Sciatic nerve (tissue), 2 donors: ENCODE results near the gene SMPX. TPM values are rescaled to one million over a fixed set of nuclear protein-coding genes. Genes with fewer than 3 reads are reported as not detected.
"Not testable (repeated sequence)": the region's sequence is repeated elsewhere in the genome, so short reads cannot be mapped to it uniquely, and the experiment has no call there.

ENCODE experiments used
- ATAC-seq: fragments of 200-7000 bp; cut with Tn5 transposase; one replicate; pipeline ENCODE4 v1.9.1; 2020; ENCODE audit warnings: mild to moderate bottlenecking, moderate library complexity
- DNase-seq: peaks from one replicate; pipeline ENCODE4 v3.0.0-alpha.2; 2020; ENCODE audit warnings: low spot score
- intact Hi-C: fragments of 100-400 bp; cut with DNase I; formaldehyde crosslinking; loops from one replicate; pipeline ENCODE4 v1.14.2; 2022
- total RNA-seq: library from RNA; stranded (reverse); fragmentation: NEBNext Ultra II Directional; extraction: Animal tissue kit (Norgen Biotek cat#: 25700); gene quantifications from one replicate; pipeline ENCODE4 v1.2.1, GENCODE V29; 2021
- donor health status: DM: no; HTN: no; CAD: no.
- donor health status: DM: no; HTN: no; CAD: no.

Gene SMPX
- total RNA-seq, result not detected

DNA sequence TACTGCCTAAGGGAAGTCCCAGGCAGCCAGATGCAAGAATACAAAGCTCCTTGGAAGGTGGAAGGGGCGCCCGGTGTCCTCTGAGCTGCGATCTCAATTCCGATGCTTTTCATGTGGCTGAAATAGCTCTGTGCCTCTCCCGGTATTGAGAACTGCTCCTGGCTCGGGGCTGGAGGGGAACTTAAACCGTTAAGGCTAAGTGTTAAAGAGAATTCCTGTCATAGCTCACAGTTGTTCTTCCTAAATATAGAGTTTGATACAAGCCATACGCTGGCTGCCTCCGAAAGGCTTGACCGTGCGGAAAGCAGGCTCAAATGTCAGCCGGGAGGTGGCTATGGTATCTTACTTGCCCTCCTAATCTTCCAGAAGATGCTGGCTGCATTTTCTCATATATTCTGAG is at the start of gene SMPX:
TSS of gene SMPX (minus strand) at position 157 of the 400 bp plus-strand sequence. CDS start 3,826 bp downstream, outside the sequence.
- DNase-seq, result no peak
- intact Hi-C loops, result no loop called here
- no peak for ATAC-seq

DNA sequence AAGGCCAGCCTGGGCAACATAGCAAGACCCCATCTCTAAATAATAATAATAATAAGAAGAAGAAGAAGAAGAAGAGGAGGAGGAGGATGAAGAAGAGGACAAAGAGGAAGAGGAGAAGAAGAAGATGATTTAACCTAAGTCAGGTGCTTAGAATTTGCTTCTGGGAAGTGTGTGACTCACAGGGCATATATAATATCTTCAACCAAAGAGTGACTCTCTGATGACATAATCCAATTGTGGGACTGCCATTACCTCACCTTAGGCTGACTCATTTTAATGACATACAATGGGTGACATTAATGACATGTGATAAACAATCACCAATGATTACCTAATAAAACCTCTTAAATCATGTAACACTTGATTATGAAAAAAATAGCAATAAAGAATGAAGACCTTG is 48.8 kb upstream of the SMPX start:
- no peak for DNase-seq
- no peak for ATAC-seq
- intact Hi-C loops, result no loop called here

- DNase-seq (no peak), ATAC-seq (no peak)
- intact Hi-C loops, result no loop called here
Measured at GRCh38 chrX:21802839-21803238, 44.9 kb upstream of the SMPX start.

GRCh38 chrX:21802054-21802670 is 44.2 kb upstream of the SMPX start:
- DNase-seq, result no peak
- intact Hi-C loops, result no loop called here
- ATAC-seq, result no peak

GRCh38 chrX:21800344-21800770 is 42.4 kb upstream of the SMPX start:
- no peak for ATAC-seq
- intact Hi-C loops, result no loop called here
- no peak for DNase-seq

- ATAC-seq (no peak), DNase-seq (no peak)
- intact Hi-C loops, result no loop called here
Measured at GRCh38 chrX:21799767-21800166, 41.9 kb upstream of the SMPX start.

DNA sequence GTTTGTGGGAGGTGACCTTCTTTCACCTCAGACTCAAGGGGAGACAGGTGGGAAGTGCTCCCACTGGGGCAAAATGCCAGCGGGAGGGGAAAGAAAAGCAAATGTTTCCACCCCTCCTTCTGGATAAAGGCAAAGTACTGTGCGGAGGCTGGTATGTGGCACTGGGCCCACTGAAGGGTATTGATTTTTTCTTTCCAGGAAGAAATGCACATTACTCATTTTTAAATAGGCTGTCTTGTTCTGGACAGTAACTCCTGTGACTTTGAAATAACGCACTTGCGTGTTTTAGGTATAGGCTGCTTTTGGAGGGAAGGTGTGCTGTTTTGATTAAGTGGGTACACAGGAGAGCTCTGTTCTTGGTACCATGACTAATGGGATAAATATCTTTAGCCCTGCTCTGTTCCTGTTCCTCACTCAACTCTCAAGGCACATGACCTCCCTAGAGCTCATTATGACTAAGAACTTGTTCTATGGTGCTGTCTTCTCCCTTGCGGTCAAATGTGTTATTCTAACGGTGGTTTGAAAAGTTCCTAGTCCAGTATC is 40.8 kb upstream of the SMPX start:
- no peak for ATAC-seq
- DNase-seq, result no peak
- intact Hi-C loops, result no loop called here

DNA sequence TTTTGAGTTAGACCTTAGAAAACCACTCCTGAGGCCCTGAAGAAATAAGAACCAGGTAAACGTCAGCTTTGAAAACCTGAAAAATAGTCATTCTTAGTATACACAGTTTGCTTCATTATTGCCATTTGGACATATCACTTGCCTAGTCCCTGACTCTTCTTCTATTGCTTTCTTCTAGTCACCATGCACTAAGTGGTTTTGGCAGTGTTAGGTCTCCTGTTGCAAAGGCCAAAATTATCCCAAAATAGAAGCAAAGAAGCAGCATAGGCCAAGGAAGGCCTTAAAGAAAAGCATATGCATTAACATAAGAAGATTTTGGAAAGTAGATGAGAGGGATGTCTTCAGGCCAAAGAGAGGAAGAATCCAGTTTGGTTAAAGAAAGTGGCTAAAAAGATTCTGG is 24.1 kb upstream of the SMPX start:
- intact Hi-C loops, result no loop called here
- no peak for DNase-seq
- no peak for ATAC-seq

DNA sequence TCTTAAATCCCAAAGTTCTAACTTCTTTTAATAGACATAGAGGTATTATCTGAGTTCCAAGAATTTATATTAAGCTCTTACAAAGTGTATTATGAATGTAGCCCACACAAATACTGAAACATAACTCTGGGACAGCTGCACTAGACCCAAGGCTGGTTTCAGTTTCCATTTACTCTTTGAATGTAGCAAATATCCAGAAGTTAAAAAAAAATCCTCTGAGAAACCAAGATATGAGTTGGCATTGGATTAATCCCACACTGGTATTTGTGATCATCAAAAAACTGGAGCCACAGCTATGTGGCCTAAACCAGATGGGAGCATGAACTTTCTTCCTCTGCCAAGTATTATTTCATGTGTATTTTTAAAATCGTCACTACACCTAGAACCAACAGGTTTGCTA is 23.6 kb upstream of the SMPX start:
- intact Hi-C loops, result no loop called here
- no peak for DNase-seq
- no peak for ATAC-seq

GRCh38 chrX:21779095-21779494 is 21.2 kb upstream of the SMPX start:
- no peak for ATAC-seq
- intact Hi-C loops, result no loop called here
- DNase-seq, result no peak

- DNase-seq, result no peak
- no peak for ATAC-seq
- intact Hi-C loops, result no loop called here
Measured at GRCh38 chrX:21778236-21778635, 20.3 kb upstream of the SMPX start.

- intact Hi-C loops, DNase-seq, ATAC-seq: not testable (repeated sequence)
Measured at GRCh38 chrX:21775128-21775527, 17.2 kb upstream of the SMPX start.

DNA sequence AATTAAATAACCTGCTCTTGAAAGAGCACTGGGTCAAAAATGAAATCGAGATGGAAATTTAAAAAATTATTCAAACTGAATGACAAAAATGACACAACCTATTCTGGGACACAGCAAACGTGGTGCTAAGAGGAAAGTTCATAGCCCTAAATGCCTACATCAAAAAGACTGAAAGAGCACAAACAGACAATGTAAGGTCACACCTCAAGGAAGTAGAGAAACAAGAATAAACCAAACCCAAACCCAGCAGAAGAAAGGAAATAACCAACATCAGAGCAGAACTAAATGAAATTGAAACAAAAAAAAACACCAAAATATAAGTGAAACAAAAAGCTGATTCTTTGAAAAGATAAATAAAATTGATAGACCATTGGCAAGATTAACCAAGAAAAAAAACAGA is 15.1 kb upstream of the SMPX start:
- ATAC-seq, DNase-seq, intact Hi-C loops: not testable (repeated sequence)

- no peak for DNase-seq
- intact Hi-C loops, result no loop called here
Measured at GRCh38 chrX:21770631-21771321, 12.9 kb upstream of the SMPX start.

DNA sequence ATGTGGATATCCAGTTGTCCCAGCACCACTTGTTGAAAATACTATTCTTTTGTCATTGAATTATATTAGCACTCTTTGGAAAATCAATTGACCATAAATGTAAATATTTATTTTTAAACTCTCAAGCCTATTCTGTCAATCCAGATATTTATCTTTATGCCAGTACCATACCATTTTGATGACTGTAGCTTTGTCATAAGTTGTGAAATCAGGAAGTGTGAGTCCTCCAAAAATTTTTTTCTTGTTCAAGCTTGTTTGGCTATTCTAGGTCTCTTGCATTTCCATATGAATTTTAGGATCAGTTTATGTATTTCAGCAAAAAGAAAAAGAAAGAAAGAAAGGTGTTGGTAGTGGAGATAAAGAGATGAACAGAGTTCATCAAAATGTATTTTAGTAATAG is 8.2 kb upstream of the SMPX start:
- ATAC-seq (no peak), DNase-seq (no peak)
- intact Hi-C loops, result no loop called here

More at GRCh38 chrX:21770631-21771321, 12.9 kb upstream of the SMPX start:
- no peak for ATAC-seq

DNA sequence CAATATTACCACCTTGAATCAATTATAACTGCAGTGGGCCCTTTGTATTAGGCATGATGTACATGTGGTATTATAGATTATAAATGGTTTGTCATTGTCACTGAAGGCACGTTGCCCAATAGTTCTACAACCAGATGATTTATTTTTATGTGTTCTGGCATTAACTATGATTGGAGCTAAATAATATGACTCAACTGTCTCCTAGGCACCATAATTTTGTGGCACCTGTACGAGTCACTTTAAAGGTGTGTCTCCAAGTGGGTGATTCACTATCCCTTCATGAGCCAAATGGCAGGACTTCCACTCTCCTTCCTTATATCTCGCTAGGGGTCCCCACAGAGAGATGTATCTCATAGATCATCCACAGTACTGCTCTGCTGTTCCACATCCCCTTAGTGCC is 6.1 kb upstream of the SMPX start:
- no peak for ATAC-seq
- DNase-seq, result no peak
- intact Hi-C loops, result no loop called here

- no peak for DNase-seq
- intact Hi-C loops, result no loop called here
- no peak for ATAC-seq
Measured at GRCh38 chrX:21758488-21758887, 572 bp upstream of the SMPX start.

DNA sequence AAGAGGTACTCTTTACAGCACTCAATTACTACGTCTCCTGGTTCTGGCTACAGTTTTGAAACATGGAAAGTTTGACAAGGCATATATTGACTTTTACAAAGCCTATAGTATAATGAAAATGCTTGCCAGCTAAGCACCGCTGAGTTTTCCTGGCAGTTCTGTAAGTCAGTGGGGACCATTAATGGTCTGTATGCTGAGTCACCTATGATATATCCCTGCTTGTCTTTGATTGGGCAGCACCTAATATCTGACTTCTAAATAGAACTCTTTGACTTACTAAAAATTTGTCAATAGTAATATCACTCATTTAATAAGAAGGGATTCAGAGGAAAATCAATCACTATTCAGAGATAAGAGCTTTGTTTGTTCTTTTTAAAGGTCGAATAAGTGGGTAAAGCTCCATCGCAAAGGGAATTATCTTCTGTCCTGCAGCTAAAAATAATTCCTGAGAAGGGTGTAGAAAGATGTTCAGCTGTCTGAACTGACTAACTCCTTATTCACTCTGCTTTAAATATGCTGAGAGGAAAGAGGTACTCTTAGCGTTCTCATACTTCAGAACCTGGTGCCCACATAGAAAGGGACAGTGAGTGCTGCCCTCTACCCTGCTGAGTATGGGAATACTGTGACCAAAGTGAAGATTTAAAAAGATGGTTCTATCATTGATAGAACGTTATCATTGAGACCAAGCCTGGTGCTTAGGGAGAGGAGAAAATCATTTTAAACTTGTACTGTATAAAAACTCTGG is 959 bp downstream of the SMPX start:
- DNase-seq (no peak), ATAC-seq (no peak)
- intact Hi-C loops, result no loop called here

DNA sequence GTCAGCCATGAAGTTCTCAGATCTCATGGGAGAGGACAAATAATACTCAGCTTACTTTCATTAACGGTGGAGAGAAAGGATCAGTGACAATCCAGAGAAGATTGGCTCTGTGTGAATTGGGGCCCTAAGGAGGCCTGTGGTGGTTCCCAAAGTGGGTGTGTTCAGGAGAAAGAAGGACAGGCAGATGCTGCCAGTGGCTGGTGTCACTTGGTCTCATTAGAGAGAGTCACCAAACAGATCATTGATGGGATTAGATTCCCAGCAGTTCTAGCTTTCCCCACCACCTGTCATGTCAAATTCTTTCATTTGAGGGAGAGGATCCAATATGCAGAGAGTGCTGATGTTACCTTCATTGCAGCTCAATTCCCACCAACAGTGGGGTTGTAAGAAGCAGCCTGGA is 8.0 kb downstream of the SMPX start:
- intact Hi-C loops, result no loop called here
- ATAC-seq, result no peak
- DNase-seq, result no peak

- no peak for ATAC-seq
- intact Hi-C loops, result no loop called here
Measured at GRCh38 chrX:21748235-21748634, 9.7 kb downstream of the SMPX start.

More at GRCh38 chrX:21748235-21748634, 9.7 kb downstream of the SMPX start:
- no peak for DNase-seq
